Loucy (cell line): ENCODE data around the gene FDX2.

Experiments used
- EZH2phosphoT487 ChIP-seq: fragments of 200-600 bp; IDR thresholded peaks from 2 replicates; pipeline ENCODE4 v1.6.1; 2018; ENCODE audit warnings: antibody characterized with exemption, mild to moderate bottlenecking, moderate library complexity, borderline replicate concordance
- TF ChIP-seq, protein P1 (sequence below): fragments of 200-600 bp; sonication (generic); conservative IDR thresholded peaks from 2 replicates; pipeline ENCODE4 v1.5.1; 2014; ENCODE audit warnings: mild to moderate bottlenecking, antibody characterized with exemption, low read length

DNA sequence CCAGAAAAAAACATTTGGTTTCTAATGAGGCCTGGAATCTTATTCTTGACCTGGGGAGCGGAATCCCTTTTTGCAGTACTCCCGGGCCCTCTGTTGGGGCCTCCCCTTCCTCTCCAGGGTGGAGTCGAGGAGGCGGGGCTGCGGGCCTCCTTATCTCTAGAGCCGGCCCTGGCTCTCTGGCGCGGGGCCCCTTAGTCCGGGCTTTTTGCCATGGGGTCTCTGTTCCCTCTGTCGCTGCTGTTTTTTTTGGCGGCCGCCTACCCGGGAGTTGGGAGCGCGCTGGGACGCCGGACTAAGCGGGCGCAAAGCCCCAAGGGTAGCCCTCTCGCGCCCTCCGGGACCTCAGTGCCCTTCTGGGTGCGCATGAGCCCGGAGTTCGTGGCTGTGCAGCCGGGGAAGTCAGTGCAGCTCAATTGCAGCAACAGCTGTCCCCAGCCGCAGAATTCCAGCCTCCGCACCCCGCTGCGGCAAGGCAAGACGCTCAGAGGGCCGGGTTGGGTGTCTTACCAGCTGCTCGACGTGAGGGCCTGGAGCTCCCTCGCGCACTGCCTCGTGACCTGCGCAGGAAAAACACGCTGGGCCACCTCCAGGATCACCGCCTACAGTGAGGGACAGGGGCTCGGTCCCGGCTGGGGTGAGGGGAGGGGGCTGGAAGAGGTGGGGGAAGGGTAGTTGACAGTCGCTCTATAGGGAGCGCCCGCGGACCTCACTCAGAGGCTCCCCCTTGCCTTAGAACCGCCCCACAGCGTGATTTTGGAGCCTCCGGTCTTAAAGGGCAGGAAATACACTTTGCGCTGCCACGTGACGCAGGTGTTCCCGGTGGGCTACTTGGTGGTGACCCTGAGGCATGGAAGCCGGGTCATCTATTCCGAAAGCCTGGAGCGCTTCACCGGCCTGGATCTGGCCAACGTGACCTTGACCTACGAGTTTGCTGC is 28.7 kb downstream of the FDX2 start, which contains the start of gene ICAM4:
- TF ChIP-seq, protein P1, sequence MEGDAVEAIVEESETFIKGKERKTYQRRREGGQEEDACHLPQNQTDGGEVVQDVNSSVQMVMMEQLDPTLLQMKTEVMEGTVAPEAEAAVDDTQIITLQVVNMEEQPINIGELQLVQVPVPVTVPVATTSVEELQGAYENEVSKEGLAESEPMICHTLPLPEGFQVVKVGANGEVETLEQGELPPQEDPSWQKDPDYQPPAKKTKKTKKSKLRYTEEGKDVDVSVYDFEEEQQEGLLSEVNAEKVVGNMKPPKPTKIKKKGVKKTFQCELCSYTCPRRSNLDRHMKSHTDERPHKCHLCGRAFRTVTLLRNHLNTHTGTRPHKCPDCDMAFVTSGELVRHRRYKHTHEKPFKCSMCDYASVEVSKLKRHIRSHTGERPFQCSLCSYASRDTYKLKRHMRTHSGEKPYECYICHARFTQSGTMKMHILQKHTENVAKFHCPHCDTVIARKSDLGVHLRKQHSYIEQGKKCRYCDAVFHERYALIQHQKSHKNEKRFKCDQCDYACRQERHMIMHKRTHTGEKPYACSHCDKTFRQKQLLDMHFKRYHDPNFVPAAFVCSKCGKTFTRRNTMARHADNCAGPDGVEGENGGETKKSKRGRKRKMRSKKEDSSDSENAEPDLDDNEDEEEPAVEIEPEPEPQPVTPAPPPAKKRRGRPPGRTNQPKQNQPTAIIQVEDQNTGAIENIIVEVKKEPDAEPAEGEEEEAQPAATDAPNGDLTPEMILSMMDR, result no peak
- TF ChIP-seq EZH2phosphoT487, result no peak
